A549 (cell line): ENCODE data around the gene CBFA2T3. TPM values are rescaled to one million over a fixed set of nuclear protein-coding genes. Genes with fewer than 3 reads are reported as not detected.

Experiments
- ATAC-seq, 2 experiments: fragments of 200-7000 bp in 1 of 2; fragments of >200 bp in 1 of 2; cut with Nextera tagmentation in 1 of 2; cut with Tn5 transposase in 1 of 2; 3 replicates each; pipeline versions ENCODE4 v1.8.0 to v1.9.1; 2018 to 2020; ENCODE audit warnings: mild to moderate bottlenecking in 1 of 2, moderate library complexity in 1 of 2
- CTCF ChIA-PET: fragments of 300-600 bp; sonication (Branson Sonifier 250); formaldehyde crosslinking; extraction: SDS; loops from one replicate; lab custom pipeline; 2021; ENCODE audit warnings: antibody characterized with exemption, inconsistent platforms; lab: Yijun Ruan, JAX
- POLR2A ChIA-PET: fragments of 350-600 bp; formaldehyde crosslinking; extraction: SDS; loops from one replicate; lab custom pipeline; 2021; ENCODE audit warnings: antibody characterized with exemption, inconsistent platforms; lab: Yijun Ruan, JAX
- DNase-seq, 2 experiments: peaks; one replicate each; pipeline versions ENCODE4 v3.0.0 to v3.0.0-alpha.2; 2011 to 2016; ENCODE audit warnings: low read depth in 1 of 2, low spot score in 1 of 2
- FAIRE-seq: peaks from 2 replicates; lab custom pipeline; 2011; peaks lifted over from hg19 to GRCh38; lab: Jason Lieb, UNC
- H3K27ac ChIP-seq, 2 experiments: fragments of >200 bp; sonication (Bioruptor Twin); formaldehyde crosslinking; 3 replicates each; pipeline ENCODE4 v1.5.1; 2016 to 2017
- H3K4me1 ChIP-seq: fragments of >200 bp; sonication (Bioruptor Twin); formaldehyde crosslinking; 3 replicates; pipeline ENCODE4 v1.6.1; 2016
- H3K4me2 ChIP-seq: fragments of >200 bp; sonication (Bioruptor Twin); formaldehyde crosslinking; 3 replicates; pipeline ENCODE4 v1.6.1; 2016
- H3K4me3 ChIP-seq: fragments of >200 bp; sonication (Bioruptor Twin); formaldehyde crosslinking; 3 replicates; pipeline ENCODE4 v1.5.1; 2016
- H3K9me3 ChIP-seq: fragments of >200 bp; sonication (Bioruptor Twin); formaldehyde crosslinking; 3 replicates; pipeline ENCODE4 v1.6.1; 2016
- ATOH8 ChIP-seq: fragments of 250-450 bp; sonication (Bioruptor Pico); IDR thresholded peaks from 2 replicates; pipeline ENCODE4 v1.5.0; 2020; ENCODE audit warnings: low read depth, mild to moderate bottlenecking, moderate library complexity
- BHLHE40 ChIP-seq: IDR thresholded peaks from 2 replicates; pipeline ENCODE4 v1.6.1; 2012; ENCODE audit warnings: low read depth, low read length, inconsistent platforms
- CBX2 ChIP-seq: fragments of 200-600 bp; sonication (generic); IDR thresholded peaks from 2 replicates; pipeline ENCODE4 v1.6.1; 2016; ENCODE audit warnings: low read depth, mild to moderate bottlenecking, borderline replicate concordance
- CHD2 ChIP-seq: fragments of 150-350 bp; IDR thresholded peaks from 2 replicates; pipeline ENCODE4 v1.6.1; 2014; ENCODE audit warnings: low read length; ENCODE audit not compliant: partially characterized antibody
- CTCF ChIP-seq: fragments of >200 bp; sonication (Bioruptor Twin); formaldehyde crosslinking; IDR thresholded peaks from 3 replicates; pipeline ENCODE4 v1.5.1; 2016
- EHF ChIP-seq: fragments of 250-450 bp; sonication (Bioruptor Pico); IDR thresholded peaks from 2 replicates; pipeline ENCODE4 v1.5.0; 2020; ENCODE audit warnings: mild to moderate bottlenecking
- EP300 ChIP-seq, 2 experiments: fragments of >200 bp; sonication (Bioruptor Twin); formaldehyde crosslinking; IDR thresholded peaks; 2 replicates in 1 of 2; 3 replicates in 1 of 2; pipeline ENCODE4 v1.6.1; 2016 to 2017
- ESRRA ChIP-seq: fragments of 150-350 bp; IDR thresholded peaks from 2 replicates; pipeline ENCODE4 v1.6.1; 2014; ENCODE audit warnings: mild to moderate bottlenecking, low read length, borderline replicate concordance
- FOSL2 ChIP-seq, 2 experiments: fragments of 450-650 bp in 1 of 2; fragments of >200 bp in 1 of 2; sonication (Bioruptor Twin) in 1 of 2; formaldehyde crosslinking; IDR thresholded peaks; 2 replicates each; pipeline versions ENCODE4 v1.5.0 to v1.6.1; 2016 to 2020; ENCODE audit warnings: mild to moderate bottlenecking in 1 of 2, moderate library complexity in 1 of 2
- HDAC2 ChIP-seq: fragments of 200-600 bp; sonication (generic); IDR thresholded peaks from 2 replicates; pipeline ENCODE4 v1.6.1; 2016
- HMGXB4 ChIP-seq: fragments of 250-450 bp; sonication (Bioruptor Pico); IDR thresholded peaks from 2 replicates; pipeline ENCODE4 v1.5.0; 2021; ENCODE audit warnings: mild to moderate bottlenecking, moderate library complexity, borderline replicate concordance
- HOXB13 ChIP-seq: fragments of 250-450 bp; sonication (Bioruptor Pico); IDR thresholded peaks from 2 replicates; pipeline ENCODE4 v1.5.0; 2020; ENCODE audit warnings: low read depth, mild to moderate bottlenecking, moderate library complexity
- KDM5A ChIP-seq: fragments of 200-600 bp; sonication (generic); IDR thresholded peaks from 2 replicates; pipeline ENCODE4 v1.6.1; 2016; ENCODE audit warnings: antibody characterized with exemption, mild to moderate bottlenecking
- MAZ ChIP-seq: fragments of 150-350 bp; IDR thresholded peaks from 2 replicates; pipeline ENCODE4 v1.6.1; 2014; ENCODE audit warnings: antibody characterized with exemption, low read depth, low read length, borderline replicate concordance
- NPAS2 ChIP-seq: fragments of 250-450 bp; sonication (Bioruptor Pico); IDR thresholded peaks from 2 replicates; pipeline ENCODE4 v1.8.0; 2022; ENCODE audit warnings: mild to moderate bottlenecking, moderate library complexity, borderline replicate concordance
- RAD21 ChIP-seq, 2 experiments: fragments of >200 bp in 1 of 2; sonication (Bioruptor Twin) in 1 of 2; formaldehyde crosslinking in 1 of 2; IDR thresholded peaks in 1 of 2; conservative IDR thresholded peaks in 1 of 2; 2 replicates in 1 of 2; 3 replicates in 1 of 2; pipeline ENCODE4 v1.6.1; 2012 to 2018; ENCODE audit warnings: inconsistent platforms in 1 of 2
- RARB ChIP-seq: fragments of 250-450 bp; sonication (Bioruptor Pico); IDR thresholded peaks from 2 replicates; pipeline ENCODE4 v1.8.0; 2021; ENCODE audit warnings: mild to moderate bottlenecking, moderate library complexity
- RFX5 ChIP-seq: fragments of 450-650 bp; IDR thresholded peaks from 2 replicates; pipeline ENCODE4 v1.7.1; 2014; ENCODE audit warnings: antibody characterized with exemption, mild to moderate bottlenecking, moderate library complexity
- TFCP2L1 ChIP-seq: fragments of 250-450 bp; sonication (Bioruptor Pico); IDR thresholded peaks from 2 replicates; pipeline ENCODE4 v1.5.0; 2021; ENCODE audit warnings: mild to moderate bottlenecking
- TP53 ChIP-seq: fragments of 250-450 bp; sonication (Bioruptor Pico); IDR thresholded peaks from 2 replicates; pipeline ENCODE4 v1.5.0; 2021; ENCODE audit warnings: mild to moderate bottlenecking, moderate library complexity
- ZFP36 ChIP-seq: fragments of 450-650 bp; IDR thresholded peaks from 2 replicates; pipeline ENCODE4 v1.6.1; 2014; ENCODE audit warnings: borderline replicate concordance; ENCODE audit not compliant: partially characterized antibody
- ZNF302 ChIP-seq: fragments of 250-450 bp; sonication (Bioruptor Pico); IDR thresholded peaks from 2 replicates; pipeline ENCODE4 v1.9.0; 2021; ENCODE audit warnings: inconsistent platforms, mild to moderate bottlenecking, moderate library complexity
- WGBS: methylation state at CpG from one replicate; pipeline ENCODE4 v1.1.6; 2017; ENCODE audit errors: missing lambda C conversion rate; 5-methylcytosine and 5-hydroxymethylcytosine counted together
- polyA plus RNA-seq, 4 experiments: library from polyadenylated mRNA; depleted of rRNA in 3 of 4; stranded (reverse); fragments of >200 nt; fragmentation: RNase III in 1 of 4; extraction: RNeasy Plus Mini Kit Qiagen cat#74134 plus additional on column Dnase treatment in 1 of 4; gene quantifications; 2 replicates in 3 of 4; 3 replicates in 1 of 4; pipeline ENCODE4 v1.2.3, GENCODE V29; 2011 to 2017

CBFA2T3 gene
- polyA plus RNA-seq, 2 of the 4 experiments (the other 2 are of a cell fraction): 0.08 TPM; not detected in 1

GRCh38 chr16:88897696-88898425 lies 79.1 kb downstream of the CBFA2T3 start:
- CTCF ChIA-PET: interaction anchor here (1.0 kb wide), 2 partner anchors 11 to 269 kb away, joined by 3 to 4 read pairs; no protein-coding TSS in a partner anchor
- WGBS: 56% methylated on average over 34 of the region's 34 CpGs
- no peak overlapping the region for H3K4me2 ChIP-seq

GRCh38 chr16:88896238-88897070 lies 80.6 kb downstream of the CBFA2T3 start:
- TF ChIP-seq ESRRA (no peak), CTCF (no peak), RAD21 (conservative IDR thresholded peaks at IDR 0.05 in 1 of 2, IDR thresholded peaks at IDR 0.05 in 1 of 2) (no peak), ZNF302 (CRISPR knock-in tag) (no peak), ZFP36 (no peak), MAZ (no peak), RFX5 (no peak), BHLHE40 (no peak), KDM5A (no peak), EHF (CRISPR knock-in tag) (no peak), TFCP2L1 (CRISPR knock-in tag) (no peak), RARB (no peak), NPAS2 (CRISPR knock-in tag) (no peak), HMGXB4 (CRISPR knock-in tag) (no peak), CBX2 (no peak), FOSL2 (IDR thresholded peaks at IDR 0.05) (no peak), FOSL2 (CRISPR knock-in tag; IDR thresholded peaks at IDR 0.05) (no peak), TP53 (no peak), EP300 (IDR thresholded peaks at IDR 0.05) (no peak), HDAC2 (no peak)
- 65% methylated on average over 39 of the region's 57 CpGs for WGBS
- Histone ChIP-seq H3K27ac (no peak overlapping the region), H3K4me2 (no peak overlapping the region), H3K9me3 (no peaks in the 10 kb centered on the region), H3K4me1 (no peaks in the 10 kb centered on the region), H3K4me3 (no peak overlapping the region)
- ATAC-seq (0 out of 6 replicates have a peak, but pooled peaks of 1 of the 2 experiments have one; percentile 9), DNase-seq (no peak), FAIRE-seq (no peak)
- ChIA-PET POLR2A (no interaction called here), CTCF (interaction anchor here (0.5 to 1.0 kb wide), 3 partner anchors 12 to 947 kb away, joined by 3 to 4 read pairs (median 3); no protein-coding TSS in a partner anchor)

More at GRCh38 chr16:88897696-88898425, 79.1 kb downstream of the CBFA2T3 start:
- H3K4me1 ChIP-seq: no peaks in the 10 kb centered on the region
- no peak overlapping the region for H3K4me3 ChIP-seq
- DNase-seq (no peak), ATAC-seq (no peak), FAIRE-seq (no peak)
- H3K9me3 ChIP-seq: no peaks in the 10 kb centered on the region
- POLR2A ChIA-PET: no interaction called here
- H3K27ac ChIP-seq: no peak overlapping the region
- no peak for TF ChIP-seq CHD2
- TF ChIP-seq HOXB13 (CRISPR knock-in tag): no peak
- no peak for TF ChIP-seq ATOH8 (CRISPR knock-in tag)
